Subcutaneous adipose tissue (tissue), 4 donors: Measurements from ENCODE around the gene SEPTIN10. TPM values are rescaled to one million over a fixed set of nuclear protein-coding genes. Genes with fewer than 3 reads are reported as not detected.

Experiments used
- total RNA-seq, 4 donors: library from RNA; depleted of rRNA; stranded (reverse); fragments of >200 nt; gene quantifications; one replicate each; pipeline ENCODE4 v1.1.0, GENCODE V29; 2016

The SEPTIN10 gene
- total RNA-seq, 4 donors from 2014 or later, result 106 to 124 (median 107) TPM

Other genes with a start within 250 kb of the SEPTIN10 start
- gene SOWAHC, start 398 bp upstream of the SEPTIN10 start, total RNA-seq, result 10 to 100 TPM in 2 of 4 donors, 1 to 10 TPM in 2; 9.0 to 14.6 (median 11.3) TPM
- 10 to 100 TPM; 27.7 to 67.8 (median 48.5) TPM for gene RGPD5, start 180.3 kb upstream of the SEPTIN10 start, total RNA-seq